Keratinocyte (primary cell): Measurements from ENCODE around the gene NDUFS6. TPM values are rescaled to one million over a fixed set of nuclear protein-coding genes. Genes with fewer than 3 reads are reported as not detected.

ENCODE experiments used
- DNase-seq: peaks from one replicate; pipeline ENCODE4 v3.0.0-alpha.2; 2011; ENCODE audit warnings: low read depth, missing footprints, low spot score
- FAIRE-seq: peaks from 2 replicates; lab custom pipeline; 2011; peaks lifted over from hg19 to GRCh38; lab: Jason Lieb, UNC
- H2AFZ ChIP-seq: 2 replicates; pipeline ENCODE4 v1.6.0; 2012; ENCODE audit warnings: low read length, control low read depth, inconsistent platforms; ENCODE audit not compliant: control insufficient read depth
- H3K27ac ChIP-seq: 2 replicates; pipeline ENCODE4 v1.5.1; 2011; ENCODE audit warnings: low read length; ENCODE audit not compliant: control insufficient read depth, insufficient read depth
- H3K27me3 ChIP-seq: 3 replicates; pipeline ENCODE4 v1.6.0; 2011; ENCODE audit warnings: low read length; ENCODE audit not compliant: control insufficient read depth, insufficient read depth; ENCODE audit errors: extremely low read depth
- H3K36me3 ChIP-seq, 2 experiments: 2 replicates in 1 of 2; 3 replicates in 1 of 2; pipeline ENCODE4 v1.5.1; 2011; ENCODE audit warnings: low read length in 2 of 2, mild to moderate bottlenecking in 1 of 2; ENCODE audit not compliant: control insufficient read depth in 2 of 2, insufficient read depth in 2 of 2; ENCODE audit errors: extremely low read depth in 1 of 2
- H3K4me1 ChIP-seq: 3 replicates; pipeline ENCODE4 v1.5.1; 2011; ENCODE audit warnings: low read length; ENCODE audit not compliant: control insufficient read depth, insufficient read depth; ENCODE audit errors: extremely low read depth
- H3K4me2 ChIP-seq: 3 replicates; pipeline ENCODE4 v1.6.0; 2011; ENCODE audit warnings: low read depth, low read length; ENCODE audit not compliant: control insufficient read depth, insufficient read depth; ENCODE audit errors: extremely low read depth
- H3K4me3 ChIP-seq, 3 experiments: fragments of 200-600 bp in 1 of 3; sonication (generic) in 1 of 3; 2 replicates in 2 of 3; 3 replicates in 1 of 3; pipeline ENCODE4 v1.5.1; 2011 to 2016; ENCODE audit warnings: low read length in 3 of 3, mild to moderate bottlenecking in 3 of 3, control low read depth in 2 of 3, inconsistent platforms in 1 of 3, low read depth in 1 of 3, mixed read lengths in 1 of 3, mixed run types in 1 of 3, moderate library complexity in 1 of 3; ENCODE audit not compliant: control insufficient read depth in 2 of 3, insufficient read depth in 2 of 3; ENCODE audit errors: extremely low read depth in 1 of 3
- H3K79me2 ChIP-seq: 2 replicates; pipeline ENCODE4 v1.6.0; 2012; ENCODE audit warnings: low read length; ENCODE audit not compliant: control insufficient read depth, insufficient read depth
- H3K9ac ChIP-seq: 3 replicates; pipeline ENCODE4 v1.6.0; 2011; ENCODE audit warnings: low read length; ENCODE audit not compliant: control insufficient read depth, insufficient read depth; ENCODE audit errors: extremely low read depth
- H3K9me1 ChIP-seq: 3 replicates; pipeline ENCODE4 v1.6.0; 2011; ENCODE audit warnings: low read length; ENCODE audit not compliant: control insufficient read depth, insufficient read depth; ENCODE audit errors: extremely low read depth
- H3K9me3 ChIP-seq: 2 replicates; pipeline ENCODE4 v1.5.1; 2012; ENCODE audit warnings: low read depth, low read length; ENCODE audit not compliant: control insufficient read depth
- H4K20me1 ChIP-seq: 3 replicates; pipeline ENCODE4 v1.6.0; 2011; ENCODE audit warnings: low read length; ENCODE audit not compliant: control insufficient read depth, insufficient read depth; ENCODE audit errors: extremely low read depth
- EZH2 ChIP-seq: IDR thresholded peaks from one replicate; pipeline ENCODE4 v1.6.1; 2012; ENCODE audit warnings: inconsistent platforms, mild to moderate bottlenecking, low read length, moderate library complexity
- dilution Hi-C: fragments of 300-500 bp; cut with MboI; formaldehyde crosslinking; loops from one replicate; pipeline ENCODE4 v1.7.0; 2020; ENCODE audit warnings: low sequenced_read_pairs; ENCODE audit not compliant: extremely low pct_ligation_motif_present
- polyA plus RNA-seq, 5 experiments: library from polyadenylated mRNA; depleted of rRNA in 3 of 5; stranded (reverse) in 3 of 5; stranded (forward) in 1 of 5; unstranded in 1 of 5; fragments of >200 nt; gene quantifications; 1 replicate in 1 of 5; 2 replicates in 3 of 5; 3 replicates in 1 of 5; pipeline versions ENCODE4 v1.2.1 to v1.2.3, GENCODE V29; 2011 to 2012; ENCODE audit warnings: missing spikeins in 2 of 5, low read depth in 1 of 5, low replicate concordance in 1 of 5
- TF ChIP-seq, protein P1 (sequence below), 3 experiments: IDR thresholded peaks in 1 of 3; conservative IDR thresholded peaks in 1 of 3; optimal IDR thresholded peaks in 1 of 3; 2 replicates in 2 of 3; 3 replicates in 1 of 3; pipeline versions ENCODE3 to v1.5.1; 2011; ENCODE audit warnings: low read length in 3 of 3, mild to moderate bottlenecking in 3 of 3, moderate library complexity in 2 of 3, control low read depth in 1 of 3, inconsistent platforms in 1 of 3; ENCODE audit not compliant: insufficient read depth in 2 of 3; ENCODE audit errors: extremely low read depth in 1 of 3

NDUFS6 gene
- polyA plus RNA-seq, 1 donor (not counting 4 experiments of a cell fraction or from before 2014, with no cell fraction given), result 66.3 TPM

DNA sequence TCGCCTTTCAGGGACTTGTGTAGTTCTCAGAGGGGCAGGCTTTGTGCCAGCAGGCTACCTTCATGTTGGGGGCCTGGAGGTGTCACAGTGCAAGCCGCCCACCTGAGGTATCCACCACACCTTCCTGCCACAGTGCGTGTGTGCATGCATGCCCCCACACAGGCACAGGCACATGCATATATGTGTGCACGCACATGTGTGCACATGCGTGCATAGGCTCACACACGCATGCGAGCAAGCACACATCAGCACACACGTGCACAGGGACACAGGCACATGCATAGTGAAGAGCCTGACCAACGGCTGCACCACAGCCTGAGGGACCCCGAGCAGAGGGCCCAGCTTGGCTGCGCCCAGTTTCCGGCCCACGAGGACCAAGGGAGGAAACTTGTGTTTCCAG lies 45.4 kb downstream of the NDUFS6 start:
- Histone ChIP-seq H3K27me3 (peaks cover 10% of the 10 kb centered on the region), H3K9ac (no peak overlapping the region), H3K9me3 (no peaks in the 10 kb centered on the region), H2AFZ (no peak overlapping the region), H3K36me3 (no peaks in the 10 kb centered on the region), H4K20me1 (no peaks in the 10 kb centered on the region), H3K9me1 (no peaks in the 10 kb centered on the region), H3K27ac (no peak overlapping the region), H3K4me1 (no peaks in the 10 kb centered on the region), H3K4me3 (no peak overlapping the region), H3K79me2 (no peaks in the 10 kb centered on the region), H3K4me2 (no peak overlapping the region)
- FAIRE-seq, result no peak
- DNase-seq, result no peak
- dilution Hi-C loops, result no loop called here
- TF ChIP-seq, protein P1, sequence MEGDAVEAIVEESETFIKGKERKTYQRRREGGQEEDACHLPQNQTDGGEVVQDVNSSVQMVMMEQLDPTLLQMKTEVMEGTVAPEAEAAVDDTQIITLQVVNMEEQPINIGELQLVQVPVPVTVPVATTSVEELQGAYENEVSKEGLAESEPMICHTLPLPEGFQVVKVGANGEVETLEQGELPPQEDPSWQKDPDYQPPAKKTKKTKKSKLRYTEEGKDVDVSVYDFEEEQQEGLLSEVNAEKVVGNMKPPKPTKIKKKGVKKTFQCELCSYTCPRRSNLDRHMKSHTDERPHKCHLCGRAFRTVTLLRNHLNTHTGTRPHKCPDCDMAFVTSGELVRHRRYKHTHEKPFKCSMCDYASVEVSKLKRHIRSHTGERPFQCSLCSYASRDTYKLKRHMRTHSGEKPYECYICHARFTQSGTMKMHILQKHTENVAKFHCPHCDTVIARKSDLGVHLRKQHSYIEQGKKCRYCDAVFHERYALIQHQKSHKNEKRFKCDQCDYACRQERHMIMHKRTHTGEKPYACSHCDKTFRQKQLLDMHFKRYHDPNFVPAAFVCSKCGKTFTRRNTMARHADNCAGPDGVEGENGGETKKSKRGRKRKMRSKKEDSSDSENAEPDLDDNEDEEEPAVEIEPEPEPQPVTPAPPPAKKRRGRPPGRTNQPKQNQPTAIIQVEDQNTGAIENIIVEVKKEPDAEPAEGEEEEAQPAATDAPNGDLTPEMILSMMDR (optimal IDR thresholded peaks at IDR 0.05 in 1 of 3, IDR thresholded peaks at IDR 0.05 in 1 of 3, conservative IDR thresholded peaks at IDR 0.05 in 1 of 3; ENCODE audit: extremely low read depth in 1 of 3, insufficient read depth in 2 of 3, low read length in 3 of 3), result no peak
- no peak for TF ChIP-seq EZH2

DNA sequence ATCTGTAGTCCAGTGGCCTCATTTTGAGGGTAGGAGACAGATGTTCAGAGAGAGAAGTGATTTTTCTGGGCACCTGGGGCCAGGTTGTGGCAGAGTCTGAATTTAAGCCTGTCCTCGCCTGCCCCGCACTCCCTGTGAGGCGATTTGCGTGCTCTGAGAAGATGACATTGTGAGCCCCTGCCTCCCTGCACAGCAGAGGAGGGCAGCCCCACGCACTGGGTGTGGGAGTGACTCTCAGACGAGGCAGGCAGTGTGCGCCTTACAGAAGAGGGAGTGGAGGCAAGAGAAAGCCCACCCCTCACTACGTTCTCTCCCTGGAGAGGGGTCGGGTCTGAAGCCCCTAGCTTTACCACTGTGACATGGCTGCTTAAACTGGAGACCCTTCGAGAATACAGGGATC lies 45.8 kb downstream of the NDUFS6 start:
- FAIRE-seq (no peak), DNase-seq (no peak)
- no peaks in the 10 kb centered on the region for H3K36me3 ChIP-seq
- no peak overlapping the region for H2AFZ ChIP-seq
- H3K9me1 ChIP-seq, result no peaks in the 10 kb centered on the region
- no peak overlapping the region for H3K27ac ChIP-seq
- no peaks in the 10 kb centered on the region for H3K79me2 ChIP-seq
- no peaks in the 10 kb centered on the region for H3K4me1 ChIP-seq
- H3K27me3 ChIP-seq, result peaks cover 10% of the 10 kb centered on the region
- H4K20me1 ChIP-seq, result no peaks in the 10 kb centered on the region
- no peak overlapping the region for H3K4me3 ChIP-seq
- TF ChIP-seq EZH2, result no peak
- TF ChIP-seq, protein P1 (optimal IDR thresholded peaks at IDR 0.05 in 1 of 3, IDR thresholded peaks at IDR 0.05 in 1 of 3, conservative IDR thresholded peaks at IDR 0.05 in 1 of 3; ENCODE audit: extremely low read depth in 1 of 3, insufficient read depth in 2 of 3, low read length in 3 of 3), result no peak
- dilution Hi-C loops, result no loop called here
- H3K9ac ChIP-seq, result no peak overlapping the region
- H3K9me3 ChIP-seq, result no peaks in the 10 kb centered on the region
- H3K4me2 ChIP-seq, result no peak overlapping the region
